ENCODE data around the gene TIMM17A. TPM values are rescaled to one million over a fixed set of nuclear protein-coding genes. Genes with fewer than 3 reads are reported as not detected.

The TIMM17A gene
- total RNA-seq, 1 donor from 2014 or later, result 139 TPM

GRCh38 chr1:202007805-202008489 lies 52.6 kb downstream of the TIMM17A start:
- Mint-ChIP-seq H3K9me3 (ENCODE audit: unreplicated experiment) (no peaks in the 10 kb centered on the region), H3K27ac (ENCODE audit: unreplicated experiment) (no peak overlapping the region), H3K4me3 (ENCODE audit: unreplicated experiment) (no peak overlapping the region), H3K36me3 (ENCODE audit: low read depth, unreplicated experiment) (peaks cover 4% of the 10 kb centered on the region), H3K4me1 (ENCODE audit: low read depth, unreplicated experiment) (peaks cover 12% of the 10 kb centered on the region), H3K27me3 (ENCODE audit: low read depth, unreplicated experiment) (peaks cover 3% of the 10 kb centered on the region)
- H3K27me3 ChIP-seq (ENCODE audit: insufficient read depth, low read length), result no peaks in the 10 kb centered on the region
- H3K4me1 ChIP-seq (ENCODE audit: insufficient read depth, low read length), result no peaks in the 10 kb centered on the region
- H2AFZ ChIP-seq (ENCODE audit: low read depth, low read length), result no peak overlapping the region
- no peak for FAIRE-seq
- no peak overlapping the region for H3K4me2 ChIP-seq (ENCODE audit: low read length)
- no peak overlapping the region for H3K27ac ChIP-seq (ENCODE audit: low read depth, low read length)
- peaks cover 17% of the 10 kb centered on the region for H4K20me1 ChIP-seq (ENCODE audit: insufficient read depth, low read length)
- peaks cover 21% of the 10 kb centered on the region for H3K36me3 ChIP-seq (ENCODE audit: insufficient read depth, low read length)
- H3K4me3 ChIP-seq (ENCODE audit: insufficient read depth, low read depth, low read length), result no peak overlapping the region
- no peak for DNase-seq (ENCODE audit: low read depth)
- TF ChIP-seq EZH2 (IDR thresholded peaks at IDR 0.05; ENCODE audit: insufficient read depth, low read length) (no peak), CTCF (IDR thresholded peaks at IDR 0.05; ENCODE audit: insufficient read depth, low read depth, low read length) (no peak)
- H3K9me3 ChIP-seq (ENCODE audit: insufficient read depth, low read depth, low read length), result no peaks in the 10 kb centered on the region
- H3K9ac ChIP-seq (ENCODE audit: low read length), result no peak overlapping the region
- no peaks in the 10 kb centered on the region for H3K79me2 ChIP-seq (ENCODE audit: insufficient read depth, low read length)

GRCh38 chr1:202009326-202010179 lies 54.2 kb downstream of the TIMM17A start:
- Mint-ChIP-seq H3K27me3 (ENCODE audit: low read depth, unreplicated experiment) (peaks cover 3% of the 10 kb centered on the region), H3K9me3 (ENCODE audit: unreplicated experiment) (no peaks in the 10 kb centered on the region), H3K36me3 (ENCODE audit: low read depth, unreplicated experiment) (peaks cover 4% of the 10 kb centered on the region), H3K4me1 (ENCODE audit: low read depth, unreplicated experiment) (peaks cover 12% of the 10 kb centered on the region), H3K4me3 (ENCODE audit: unreplicated experiment) (peak overlapping the region; percentile 50), H3K27ac (ENCODE audit: unreplicated experiment) (peak overlapping the region; percentile 41)
- H3K4me1 ChIP-seq (ENCODE audit: insufficient read depth, low read length), result no peaks in the 10 kb centered on the region
- no peaks in the 10 kb centered on the region for H3K27me3 ChIP-seq (ENCODE audit: insufficient read depth, low read length)
- no peak overlapping the region for H3K27ac ChIP-seq (ENCODE audit: low read depth, low read length)
- H2AFZ ChIP-seq (ENCODE audit: low read depth, low read length), result no peak overlapping the region
- H3K79me2 ChIP-seq (ENCODE audit: insufficient read depth, low read length), result no peaks in the 10 kb centered on the region
- no peak for FAIRE-seq
- no peaks in the 10 kb centered on the region for H3K9me3 ChIP-seq (ENCODE audit: insufficient read depth, low read depth, low read length)
- no peak overlapping the region for H3K4me3 ChIP-seq (ENCODE audit: insufficient read depth, low read depth, low read length)
- peaks cover 17% of the 10 kb centered on the region for H4K20me1 ChIP-seq (ENCODE audit: insufficient read depth, low read length)
- no peak for TF ChIP-seq EZH2 (IDR thresholded peaks at IDR 0.05; ENCODE audit: insufficient read depth, low read length)
- peak; percentile 95 for TF ChIP-seq CTCF (IDR thresholded peaks at IDR 0.05; ENCODE audit: insufficient read depth, low read depth, low read length)
- H3K9ac ChIP-seq (ENCODE audit: low read length), result no peak overlapping the region
- H3K4me2 ChIP-seq (ENCODE audit: low read length), result no peak overlapping the region
- DNase-seq (ENCODE audit: low read depth), result peak; percentile 36
- H3K36me3 ChIP-seq (ENCODE audit: insufficient read depth, low read length), result peaks cover 9% of the 10 kb centered on the region
